HepG2 (cell line): ENCODE measurements around the gene ZNF500. TPM values are rescaled to one million over a fixed set of nuclear protein-coding genes. Genes with fewer than 3 reads are reported as not detected.
A peak's percentile ranks its signal among the peaks of the same experiment; 100 is the strongest.

Source experiments
- AHDC1 ChIP-seq: sonication (generic); formaldehyde crosslinking; IDR thresholded peaks from 2 replicates; pipeline ENCODE4 v1.5.1; 2020; ENCODE audit warnings: mild to moderate bottlenecking, missing genetic modification reagents, borderline replicate concordance
- CEBPG ChIP-seq: IDR thresholded peaks from 2 replicates; pipeline ENCODE4 v1.6.1; 2016
- GATA4 ChIP-seq: sonication (generic); IDR thresholded peaks from 2 replicates; pipeline ENCODE4 v1.6.1; 2016; ENCODE audit warnings: antibody characterized with exemption, low read depth, borderline replicate concordance
- HIVEP1 ChIP-seq: sonication (generic); formaldehyde crosslinking; IDR thresholded peaks from 2 replicates; pipeline ENCODE4 v1.4.0; 2020; ENCODE audit warnings: mild to moderate bottlenecking, missing genetic modification reagents
- HOXD1 ChIP-seq: sonication (generic); formaldehyde crosslinking; IDR thresholded peaks from 2 replicates; pipeline ENCODE4 v1.5.0; 2020; ENCODE audit warnings: missing genetic modification reagents
- IKZF4 ChIP-seq: sonication (generic); formaldehyde crosslinking; IDR thresholded peaks from 2 replicates; pipeline ENCODE4 v1.5.1; 2020; ENCODE audit warnings: borderline replicate concordance, mild to moderate bottlenecking, low read depth, missing genetic modification reagents; ENCODE audit errors: not compliant biosample characterization
- MTF2 ChIP-seq: sonication (generic); formaldehyde crosslinking; IDR thresholded peaks from 2 replicates; pipeline ENCODE4 v1.5.0; 2020; ENCODE audit warnings: missing genetic modification reagents, borderline replicate concordance
- MXD4 ChIP-seq: IDR thresholded peaks from 2 replicates; pipeline ENCODE4 v1.6.1; 2016; ENCODE audit warnings: mild to moderate bottlenecking, missing biosample characterization, missing genetic modification reagents
- ONECUT2 ChIP-seq: sonication (generic); formaldehyde crosslinking; IDR thresholded peaks from 2 replicates; pipeline ENCODE4 v1.4.0; 2020; ENCODE audit warnings: missing genetic modification reagents
- SRSF4 ChIP-seq: fragments of 200-400 bp; formaldehyde crosslinking; IDR thresholded peaks from one replicate; pipeline ENCODE4 v1.6.1; 2018; ENCODE audit warnings: mild to moderate bottlenecking, low read depth, low read length, moderate library complexity; ENCODE audit not compliant: poor library complexity, severe bottlenecking
- ZNF281 ChIP-seq: sonication (generic); formaldehyde crosslinking; IDR thresholded peaks from 2 replicates; pipeline ENCODE4 v1.4.0; 2020; ENCODE audit warnings: missing genetic modification reagents, borderline replicate concordance
- ZNF317 ChIP-seq: sonication (generic); formaldehyde crosslinking; IDR thresholded peaks from 2 replicates; pipeline ENCODE4 v1.5.0; 2020; ENCODE audit warnings: mild to moderate bottlenecking, missing genetic modification reagents
- ZNF614 ChIP-seq: IDR thresholded peaks from 2 replicates; pipeline ENCODE4 v1.6.1; 2018; ENCODE audit warnings: missing biosample characterization, missing genetic modification reagents, inconsistent platforms, borderline replicate concordance
- ZNF652 ChIP-seq: IDR thresholded peaks from 2 replicates; pipeline ENCODE4 v1.6.1; 2016; ENCODE audit warnings: low read depth, borderline replicate concordance
- polyA plus RNA-seq, 8 experiments: library from polyadenylated mRNA; depleted of rRNA in 3 of 8; stranded (reverse) in 7 of 8; unstranded in 1 of 8; fragments of >200 nt; fragmentation: Illumina TruSeq in 4 of 8; extraction: Trizol in 4 of 8; gene quantifications; 2 replicates each; pipeline versions ENCODE4 v1.2.1 to v1.2.3, GENCODE V29; 2011 to 2016; ENCODE audit warnings: low read depth in 4 of 8, missing spikeins in 1 of 8, mixed read lengths in 1 of 8; ENCODE audit not compliant: insufficient read depth in 1 of 8
- total RNA-seq, 5 experiments: library from RNA; depleted of rRNA; stranded (reverse); fragments of >200 nt; fragmentation: Illumina TruSeq; extraction: Trizol; gene quantifications; 2 replicates each; pipeline ENCODE4 v1.2.3, GENCODE V29; 2016; ENCODE audit warnings: low read depth in 1 of 5
- TF ChIP-seq, protein P1 (sequence below): sonication (generic); formaldehyde crosslinking; IDR thresholded peaks from 2 replicates; pipeline ENCODE4 v1.4.0; 2020; ENCODE audit warnings: missing genetic modification reagents

Gene ZNF500
- total and polyA plus RNA-seq, 2 of the 13 experiments (the other 11 are each of a cell fraction or from before 2014, with no cell fraction given) = 6.1 to 12.2 TPM

- no peak for TF ChIP-seq ONECUT2
- TF ChIP-seq IKZF4 (CRISPR knock-in tag) = no peak
- TF ChIP-seq ZNF652 (CRISPR knock-in tag) = no peak
- TF ChIP-seq, protein P1, sequence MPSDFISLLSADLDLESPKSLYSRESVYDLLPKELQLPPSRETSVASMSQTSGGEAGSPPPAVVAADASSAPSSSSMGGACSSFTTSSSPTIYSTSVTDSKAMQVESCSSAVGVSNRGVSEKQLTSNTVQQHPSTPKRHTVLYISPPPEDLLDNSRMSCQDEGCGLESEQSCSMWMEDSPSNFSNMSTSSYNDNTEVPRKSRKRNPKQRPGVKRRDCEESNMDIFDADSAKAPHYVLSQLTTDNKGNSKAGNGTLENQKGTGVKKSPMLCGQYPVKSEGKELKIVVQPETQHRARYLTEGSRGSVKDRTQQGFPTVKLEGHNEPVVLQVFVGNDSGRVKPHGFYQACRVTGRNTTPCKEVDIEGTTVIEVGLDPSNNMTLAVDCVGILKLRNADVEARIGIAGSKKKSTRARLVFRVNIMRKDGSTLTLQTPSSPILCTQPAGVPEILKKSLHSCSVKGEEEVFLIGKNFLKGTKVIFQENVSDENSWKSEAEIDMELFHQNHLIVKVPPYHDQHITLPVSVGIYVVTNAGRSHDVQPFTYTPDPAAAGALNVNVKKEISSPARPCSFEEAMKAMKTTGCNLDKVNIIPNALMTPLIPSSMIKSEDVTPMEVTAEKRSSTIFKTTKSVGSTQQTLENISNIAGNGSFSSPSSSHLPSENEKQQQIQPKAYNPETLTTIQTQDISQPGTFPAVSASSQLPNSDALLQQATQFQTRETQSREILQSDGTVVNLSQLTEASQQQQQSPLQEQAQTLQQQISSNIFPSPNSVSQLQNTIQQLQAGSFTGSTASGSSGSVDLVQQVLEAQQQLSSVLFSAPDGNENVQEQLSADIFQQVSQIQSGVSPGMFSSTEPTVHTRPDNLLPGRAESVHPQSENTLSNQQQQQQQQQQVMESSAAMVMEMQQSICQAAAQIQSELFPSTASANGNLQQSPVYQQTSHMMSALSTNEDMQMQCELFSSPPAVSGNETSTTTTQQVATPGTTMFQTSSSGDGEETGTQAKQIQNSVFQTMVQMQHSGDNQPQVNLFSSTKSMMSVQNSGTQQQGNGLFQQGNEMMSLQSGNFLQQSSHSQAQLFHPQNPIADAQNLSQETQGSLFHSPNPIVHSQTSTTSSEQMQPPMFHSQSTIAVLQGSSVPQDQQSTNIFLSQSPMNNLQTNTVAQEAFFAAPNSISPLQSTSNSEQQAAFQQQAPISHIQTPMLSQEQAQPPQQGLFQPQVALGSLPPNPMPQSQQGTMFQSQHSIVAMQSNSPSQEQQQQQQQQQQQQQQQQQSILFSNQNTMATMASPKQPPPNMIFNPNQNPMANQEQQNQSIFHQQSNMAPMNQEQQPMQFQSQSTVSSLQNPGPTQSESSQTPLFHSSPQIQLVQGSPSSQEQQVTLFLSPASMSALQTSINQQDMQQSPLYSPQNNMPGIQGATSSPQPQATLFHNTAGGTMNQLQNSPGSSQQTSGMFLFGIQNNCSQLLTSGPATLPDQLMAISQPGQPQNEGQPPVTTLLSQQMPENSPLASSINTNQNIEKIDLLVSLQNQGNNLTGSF = no peak
- no peak for TF ChIP-seq MXD4 (CRISPR knock-in tag)
- no peak for TF ChIP-seq GATA4
- peak; percentile 58; the same call in 1 of the 2 replicates for TF ChIP-seq ZNF317 (CRISPR knock-in tag)
- TF ChIP-seq CEBPG (CRISPR knock-in tag) = no peak
- no peak for TF ChIP-seq MTF2 (CRISPR knock-in tag)
- no peak for TF ChIP-seq HOXD1
- TF ChIP-seq AHDC1 (CRISPR knock-in tag) = no peak
- TF ChIP-seq ZNF614 (CRISPR knock-in tag) = no peak
- no peak for TF ChIP-seq ZNF281 (CRISPR knock-in tag)
- no peak for TF ChIP-seq HIVEP1 (CRISPR knock-in tag)
- TF ChIP-seq SRSF4 = no peak
Measured at GRCh38 chr16:4702466-4702808, 64.5 kb downstream of the ZNF500 start (continued).
